Measurements from ENCODE around the gene CCDC201.

The CCDC201 gene

GRCh38 chr7:45882465-45882810 lies 9.6 kb upstream of the CCDC201 start:
- H3K4me3 ChIP-seq (ENCODE audit: low read depth, low read length) = no peak overlapping the region
- TF ChIP-seq, protein P1, sequence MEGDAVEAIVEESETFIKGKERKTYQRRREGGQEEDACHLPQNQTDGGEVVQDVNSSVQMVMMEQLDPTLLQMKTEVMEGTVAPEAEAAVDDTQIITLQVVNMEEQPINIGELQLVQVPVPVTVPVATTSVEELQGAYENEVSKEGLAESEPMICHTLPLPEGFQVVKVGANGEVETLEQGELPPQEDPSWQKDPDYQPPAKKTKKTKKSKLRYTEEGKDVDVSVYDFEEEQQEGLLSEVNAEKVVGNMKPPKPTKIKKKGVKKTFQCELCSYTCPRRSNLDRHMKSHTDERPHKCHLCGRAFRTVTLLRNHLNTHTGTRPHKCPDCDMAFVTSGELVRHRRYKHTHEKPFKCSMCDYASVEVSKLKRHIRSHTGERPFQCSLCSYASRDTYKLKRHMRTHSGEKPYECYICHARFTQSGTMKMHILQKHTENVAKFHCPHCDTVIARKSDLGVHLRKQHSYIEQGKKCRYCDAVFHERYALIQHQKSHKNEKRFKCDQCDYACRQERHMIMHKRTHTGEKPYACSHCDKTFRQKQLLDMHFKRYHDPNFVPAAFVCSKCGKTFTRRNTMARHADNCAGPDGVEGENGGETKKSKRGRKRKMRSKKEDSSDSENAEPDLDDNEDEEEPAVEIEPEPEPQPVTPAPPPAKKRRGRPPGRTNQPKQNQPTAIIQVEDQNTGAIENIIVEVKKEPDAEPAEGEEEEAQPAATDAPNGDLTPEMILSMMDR (IDR thresholded peaks at IDR 0.05; ENCODE audit: borderline replicate concordance, insufficient read depth, low read depth, low read length) = no peak

DNA sequence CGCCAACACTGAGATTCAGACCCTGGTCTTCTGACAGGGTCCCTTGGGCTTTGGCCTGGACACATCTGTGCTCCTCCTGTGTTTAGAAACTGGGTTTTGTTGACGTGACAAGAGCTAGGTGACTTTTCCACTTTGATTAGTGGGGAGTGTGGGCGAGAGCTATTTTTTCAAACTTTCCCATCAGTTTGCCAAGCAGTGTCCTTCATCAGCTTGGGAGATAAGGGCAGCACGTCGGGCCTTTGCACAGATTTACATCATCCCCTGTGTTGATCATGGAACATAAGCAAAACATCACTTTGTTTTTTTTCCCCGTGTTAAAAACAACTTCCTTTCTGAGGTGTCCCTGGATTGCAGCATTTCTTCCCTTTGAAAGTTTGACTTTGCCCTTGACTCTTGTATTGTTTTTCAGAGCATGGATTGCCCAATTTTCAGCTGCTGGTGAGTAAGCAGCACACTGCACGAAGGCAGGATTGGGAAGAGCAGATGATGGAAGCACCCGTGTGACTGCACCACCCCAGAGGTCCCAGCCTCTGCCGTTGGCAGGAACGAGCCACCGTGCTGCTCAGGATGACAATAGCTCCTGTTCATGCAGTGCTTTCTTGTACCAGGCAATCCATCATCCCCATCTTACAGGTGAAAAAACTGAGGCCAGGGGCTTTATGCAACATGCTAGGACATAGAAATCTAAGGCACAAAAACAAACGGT lies 9.0 kb upstream of the CCDC201 start:
- no peak overlapping the region for H3K4me3 ChIP-seq (ENCODE audit: low read depth, low read length)
- TF ChIP-seq, protein P1 (IDR thresholded peaks at IDR 0.05; ENCODE audit: borderline replicate concordance, insufficient read depth, low read depth, low read length) = no peak

- no peak overlapping the region for H3K4me3 ChIP-seq (ENCODE audit: low read depth, low read length)
- TF ChIP-seq, protein P1 (IDR thresholded peaks at IDR 0.05; ENCODE audit: borderline replicate concordance, insufficient read depth, low read depth, low read length) = no peak
Measured at GRCh38 chr7:45881280-45881758, 8.4 kb upstream of the CCDC201 start.

DNA sequence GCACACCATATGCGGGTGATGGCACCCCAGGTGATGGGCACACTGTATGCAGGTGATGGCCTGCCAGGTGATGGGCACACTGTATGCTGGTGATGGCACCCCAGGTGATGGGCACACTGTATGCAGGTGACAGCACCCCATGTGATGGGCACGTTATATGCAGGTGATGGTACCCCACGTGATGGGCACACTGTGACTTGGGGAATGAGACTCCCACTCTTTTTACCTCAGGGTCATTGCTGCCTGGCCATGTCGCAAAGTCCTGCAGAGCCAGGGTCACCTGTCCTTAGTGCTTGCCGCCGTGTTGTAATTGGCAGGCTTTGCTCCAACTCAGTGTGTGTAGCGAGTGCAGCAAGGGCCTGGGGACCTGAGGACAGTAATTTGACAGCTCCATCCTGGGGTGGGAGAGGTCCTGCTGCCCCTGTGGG lies 7.6 kb upstream of the CCDC201 start:
- no peak overlapping the region for H3K4me3 ChIP-seq (ENCODE audit: low read depth, low read length)
- TF ChIP-seq, protein P1 (IDR thresholded peaks at IDR 0.05; ENCODE audit: borderline replicate concordance, insufficient read depth, low read depth, low read length) = no peak

DNA sequence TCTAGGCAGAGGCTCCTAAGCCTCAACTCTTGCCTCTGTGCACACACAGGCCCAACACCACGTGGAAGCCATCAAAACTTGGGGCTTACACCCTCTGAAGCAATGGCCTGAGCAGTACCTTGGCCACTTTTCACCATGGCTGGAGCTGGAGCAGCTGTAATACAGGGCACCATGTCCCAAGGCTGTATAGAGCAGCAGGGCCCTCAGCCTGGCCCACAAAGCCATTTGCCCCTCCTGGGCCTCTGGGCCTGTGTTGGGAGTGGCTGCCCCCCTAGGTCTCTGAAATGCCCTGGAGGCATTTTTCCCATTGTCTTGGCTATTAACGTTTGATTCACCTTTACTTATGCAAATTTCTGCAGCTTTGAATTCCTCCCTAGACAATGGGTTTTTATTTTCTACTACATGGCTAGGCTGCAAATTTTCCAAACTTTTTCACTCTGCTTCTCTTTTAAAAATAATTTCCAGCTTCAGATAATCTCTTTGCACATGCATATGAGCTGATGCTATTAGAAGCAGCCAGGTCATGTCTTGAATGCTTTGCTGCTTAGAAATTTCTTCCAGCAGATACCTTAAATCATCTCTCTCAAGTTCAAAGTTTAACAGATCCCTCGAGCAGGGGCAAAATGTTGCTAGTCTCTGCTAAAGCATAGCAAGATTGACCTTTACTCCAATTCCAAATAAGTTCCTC lies 5.7 kb upstream of the CCDC201 start:
- TF ChIP-seq, protein P1 (IDR thresholded peaks at IDR 0.05; ENCODE audit: borderline replicate concordance, insufficient read depth, low read depth, low read length) = no peak
- no peak overlapping the region for H3K4me3 ChIP-seq (ENCODE audit: low read depth, low read length)

DNA sequence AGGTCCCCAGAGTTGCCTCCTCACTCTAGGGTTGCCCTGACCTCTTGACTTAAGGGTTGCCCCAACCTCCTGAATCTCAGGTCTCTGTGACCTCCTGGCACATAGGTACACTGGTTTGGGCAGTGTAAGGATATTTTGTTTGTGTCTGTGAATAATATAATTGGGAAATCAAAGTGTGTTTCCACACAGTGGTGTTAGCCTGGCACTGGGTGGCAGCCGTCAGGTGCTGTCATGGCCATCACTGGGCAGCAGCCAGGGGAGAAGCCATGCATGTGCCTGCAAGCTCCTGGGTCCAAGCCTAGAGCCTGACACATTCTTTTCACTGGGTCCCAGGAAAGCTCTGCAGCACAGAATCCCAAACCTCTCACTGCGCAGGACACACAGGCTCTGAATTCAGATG lies 3.6 kb upstream of the CCDC201 start:
- no peak overlapping the region for H3K4me3 ChIP-seq (ENCODE audit: low read depth, low read length)
- TF ChIP-seq, protein P1 (IDR thresholded peaks at IDR 0.05; ENCODE audit: borderline replicate concordance, insufficient read depth, low read depth, low read length) = no peak
